Upper lobe of left lung (tissue), 6 donors: ENCODE data around the gene NAA25. TPM values are rescaled to one million over a fixed set of nuclear protein-coding genes. Genes with fewer than 3 reads are reported as not detected.

Source experiments
- ATAC-seq, 2 donors: fragments of 200-7000 bp; cut with Tn5 transposase; one replicate each; pipeline ENCODE4 v1.9.1; 2022; ENCODE audit warnings: mild to moderate bottlenecking in 2 of 2, moderate library complexity in 2 of 2; ENCODE audit not compliant: low FRiP score in 2 of 2
- DNase-seq, 2 donors: peaks; one replicate each; pipeline ENCODE4 v3.0.0-alpha.2; 2019 to 2020
- H3K27ac ChIP-seq, 4 donors: fragments of 200-600 bp; sonication (generic); one replicate each; pipeline ENCODE4 v1.5.1; 2016 to 2019
- H3K27me3 ChIP-seq, 4 donors: fragments of 200-600 bp; sonication (generic); one replicate each; pipeline ENCODE4 v1.5.1; 2017 to 2019
- H3K36me3 ChIP-seq, 4 donors: fragments of 200-600 bp; sonication (generic); one replicate each; pipeline ENCODE4 v1.5.1; 2016 to 2019
- H3K4me1 ChIP-seq, 4 donors: fragments of 200-600 bp; sonication (generic); one replicate each; pipeline ENCODE4 v1.5.1; 2018 to 2019
- H3K4me3 ChIP-seq, 4 donors: fragments of 200-600 bp; sonication (generic); one replicate each; pipeline ENCODE4 v1.5.1; 2017 to 2019; ENCODE audit warnings: mild to moderate bottlenecking in 2 of 4, moderate library complexity in 1 of 4
- H3K9me3 ChIP-seq, 4 donors: fragments of 200-600 bp; sonication (generic); one replicate each; pipeline ENCODE4 v1.5.1; 2018 to 2019
- CTCF ChIP-seq, 6 experiments: fragments of 450-650 bp in 4 of 6; fragments of 200-600 bp in 2 of 6; sonication (generic) in 2 of 6; IDR thresholded peaks; one replicate each; pipeline ENCODE4 v1.5.1; 2016 to 2019; ENCODE audit warnings: antibody characterized with exemption in 6 of 6
- EP300 ChIP-seq, 4 donors: sonication (generic); formaldehyde crosslinking; IDR thresholded peaks; one replicate each; pipeline ENCODE4 v1.5.1; 2017; ENCODE audit warnings: antibody characterized with exemption in 4 of 4, control low read depth in 2 of 4
- POLR2A ChIP-seq, 4 donors: fragments of 450-650 bp; IDR thresholded peaks; one replicate each; pipeline ENCODE4 v1.5.1; 2016 to 2017; ENCODE audit warnings: antibody characterized with exemption in 4 of 4, mild to moderate bottlenecking in 2 of 4
- POLR2AphosphoS5 ChIP-seq, 2 donors: sonication (generic); formaldehyde crosslinking; IDR thresholded peaks; one replicate each; pipeline ENCODE4 v1.5.1; 2017; ENCODE audit warnings: antibody characterized with exemption in 2 of 2
- WGBS, 2 donors: methylation state at CpG; one replicate each; pipeline ENCODE4 v1.1.5; 2017 to 2018; 5-methylcytosine and 5-hydroxymethylcytosine counted together
- small RNA-seq, 4 donors: library from RNA; depleted of rRNA; stranded (forward); fragments of <200 nt; gene quantifications; one replicate each; pipeline ENCODE3, GENCODE V24; 2016
- total RNA-seq, 6 donors: library from RNA; depleted of rRNA in 4 of 6; stranded (reverse); fragments of >200 nt in 4 of 6; gene quantifications; one replicate each; pipeline versions ENCODE4 v1.1.0 to v1.2.1, GENCODE V29; 2016 to 2021
- donor health status: DM: no; HTN: no; CAD: no; lungs with moderate emphysema.
- donor health status: DM: no; HTN: yes; CAD: no; lungs with severe emphysema.

NAA25 gene
- total RNA-seq, 6 donors from 2014 or later = 15.0 to 30.3 (median 19.4) TPM

DNA sequence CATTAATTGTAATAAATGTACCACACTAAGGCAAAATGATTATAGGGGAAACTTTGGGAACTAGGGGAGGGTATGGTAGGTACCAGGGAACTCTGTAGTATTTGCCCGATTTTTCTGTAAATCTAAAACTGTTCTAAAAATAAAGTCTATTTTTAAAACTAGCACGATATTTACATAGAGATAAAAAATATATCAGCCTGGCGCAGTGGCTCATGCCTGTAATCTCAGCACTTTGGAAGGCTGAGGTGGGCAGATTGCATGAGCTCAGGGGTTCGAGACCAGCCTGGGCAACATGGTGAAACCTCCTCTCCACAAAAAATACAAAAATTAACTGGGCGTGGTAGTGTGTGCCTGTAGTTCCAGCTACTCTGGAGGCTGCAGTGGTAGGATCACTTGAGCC lies 128.0 kb downstream of the NAA25 start:
- DNase-seq (no peak), ATAC-seq (no peak)
- Histone ChIP-seq H3K4me3 (no peak overlapping the region), H3K36me3 (no peaks in the 10 kb centered on the region), H3K4me1 (peaks cover 0 to 7% (median 0%) of the 10 kb centered on the region in 4 donors), H3K27ac (no peak overlapping the region), H3K9me3 (no peaks in the 10 kb centered on the region), H3K27me3 (no peaks in the 10 kb centered on the region)
- TF ChIP-seq POLR2A (IDR thresholded peaks at IDR 0.05) (no peak), CTCF (IDR thresholded peaks at IDR 0.05) (no peak), POLR2AphosphoS5 (IDR thresholded peaks at IDR 0.05) (no peak), EP300 (IDR thresholded peaks at IDR 0.05) (no peak)
- 85 to 95% methylated on average over 5 of the region's 5 CpGs for WGBS, 2 donors

- Histone ChIP-seq H3K4me3 (no peak overlapping the region), H3K4me1 (peaks cover 0 to 7% (median 0%) of the 10 kb centered on the region in 4 donors), H3K9me3 (no peaks in the 10 kb centered on the region), H3K27ac (no peak overlapping the region), H3K27me3 (no peaks in the 10 kb centered on the region), H3K36me3 (no peaks in the 10 kb centered on the region)
- DNase-seq (no peak), ATAC-seq (no peak)
- TF ChIP-seq POLR2AphosphoS5 (IDR thresholded peaks at IDR 0.05) (no peak), EP300 (IDR thresholded peaks at IDR 0.05) (no peak), POLR2A (IDR thresholded peaks at IDR 0.05) (no peak), CTCF (IDR thresholded peaks at IDR 0.05) (no peak)
Observed at GRCh38 chr12:111978545-111978944, 130.0 kb downstream of the NAA25 start.

DNA sequence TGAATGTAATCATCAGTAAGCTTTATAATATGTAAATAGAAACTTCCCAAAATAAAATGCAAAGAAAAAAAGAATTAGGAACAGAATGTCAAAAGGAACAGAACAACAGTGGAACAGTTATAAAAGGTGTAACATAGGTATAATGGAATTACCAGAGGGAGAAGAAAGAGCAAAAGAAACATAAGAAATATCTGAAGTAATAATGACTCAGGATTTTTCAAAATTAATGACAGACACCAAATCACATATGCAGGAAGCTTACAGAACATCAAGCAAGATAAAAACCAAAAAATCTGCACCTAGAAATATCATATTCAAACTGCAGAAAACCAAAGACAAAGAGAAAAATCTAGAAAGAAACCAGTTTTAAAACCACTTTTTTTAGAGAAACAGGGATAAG lies 131.7 kb downstream of the NAA25 start:
- Histone ChIP-seq H3K27ac (no peak overlapping the region), H3K9me3 (no peaks in the 10 kb centered on the region), H3K4me3 (no peak overlapping the region), H3K4me1 (peaks cover 0 to 7% (median 0%) of the 10 kb centered on the region in 4 donors), H3K27me3 (no peaks in the 10 kb centered on the region), H3K36me3 (no peaks in the 10 kb centered on the region)
- TF ChIP-seq CTCF (IDR thresholded peaks at IDR 0.05) = no peak
- no peak for TF ChIP-seq POLR2A (IDR thresholded peaks at IDR 0.05)
- no peak for TF ChIP-seq POLR2AphosphoS5 (IDR thresholded peaks at IDR 0.05)
- no peak for TF ChIP-seq EP300 (IDR thresholded peaks at IDR 0.05)
- no peak for ATAC-seq
- DNase-seq = no peak

Small RNAs within 50 kb of the gene (small RNA-seq; reads per million reads assigned to genes)
- gene AC004024.1 (0 to 1.4 (median 0.31) reads per million in 4 donors), gene MIR3657 (0 reads per million in 4 donors), gene RF00019 (0 reads per million in 4 donors)

Other genes with a start within 250 kb of the NAA25 start
- gene TMEM116, start 95.6 kb downstream of the NAA25 start, total RNA-seq = 10 to 100 TPM; 14.8 to 41.9 (median 21.2) TPM
- gene ERP29, start 95.4 kb downstream of the NAA25 start, total RNA-seq = 100 to 1,000 TPM in 2 of 6 donors, 10 to 100 TPM in 4; 32.5 to 149 (median 72.2) TPM
- 10 to 100 TPM; 36.9 to 75.4 (median 42.6) TPM for gene TRAFD1, start 16.8 kb upstream of the NAA25 start, total RNA-seq